Psoas muscle (tissue), 8 donors: ENCODE measurements around the gene SSH2. TPM values are rescaled to one million over a fixed set of nuclear protein-coding genes. Genes with fewer than 3 reads are reported as not detected.
"Not testable (repeated sequence)": the region's sequence is repeated elsewhere in the genome, so short reads cannot be mapped to it uniquely, and the experiment has no call there.

Experiments
- ATAC-seq, 4 donors: fragments of 200-7000 bp; cut with Tn5 transposase; one replicate each; pipeline ENCODE4 v1.9.1; 2020; ENCODE audit warnings: moderate library complexity in 3 of 4, mild to moderate bottlenecking in 2 of 4
- DNase-seq, 2 donors: peaks; one replicate each; pipeline ENCODE4 v3.0.0-alpha.2; 2020
- H3K27ac ChIP-seq: fragments of 200-600 bp; one replicate; pipeline ENCODE4 v1.8.0; 2022
- H3K27me3 ChIP-seq, 3 donors: fragments of 200-600 bp in 1 of 3; one replicate each; pipeline versions ENCODE4 v1.6.1 to v1.8.0; 2013 to 2022; ENCODE audit warnings: low read length in 2 of 3, mild to moderate bottlenecking in 2 of 3, moderate library complexity in 1 of 3; ENCODE audit not compliant: insufficient read depth in 3 of 3
- H3K36me3 ChIP-seq, 2 donors: fragments of 200-600 bp in 1 of 2; one replicate each; pipeline versions ENCODE4 v1.6.1 to v1.8.0; 2013 to 2022; ENCODE audit warnings: low read depth in 1 of 2, mild to moderate bottlenecking in 1 of 2, moderate library complexity in 1 of 2; ENCODE audit not compliant: insufficient read depth in 1 of 2
- H3K4me1 ChIP-seq: fragments of 200-600 bp; one replicate; pipeline ENCODE4 v1.8.0; 2022
- H3K4me3 ChIP-seq: fragments of 200-600 bp; one replicate; pipeline ENCODE4 v1.8.0; 2022; ENCODE audit warnings: mild to moderate bottlenecking
- H3K9me3 ChIP-seq: fragments of 200-600 bp; one replicate; pipeline ENCODE4 v1.8.0; 2022
- WGBS, 3 donors: extraction: QIAGEN DNeasy Blood & Tissue Kit; methylation state at CpG; one replicate each; pipeline versions ENCODE4 v1.1.6 to v1.1.7; 2013; 5-methylcytosine and 5-hydroxymethylcytosine counted together
- intact Hi-C, 2 donors: fragments of 100-400 bp; cut with DNase I; formaldehyde crosslinking; loops; one replicate each; pipeline versions ENCODE4 v1.11.0 to v1.14.2; 2022
- polyA plus RNA-seq, 3 donors: library from polyadenylated mRNA; stranded (reverse); fragments of 200-250 nt; gene quantifications; one replicate each; pipeline ENCODE4 v1.2.3, GENCODE V29; 2013
- total RNA-seq, 4 donors: library from RNA; stranded (reverse); fragmentation: NEBNext Ultra II Directional in 2 of 4; extraction: Animal tissue kit (Norgen Biotek cat#: 25700) in 2 of 4; gene quantifications; one replicate each; pipeline versions ENCODE4 v1.2.1 to v1.2.4, GENCODE V29; 2021 to 2023
- TF ChIP-seq, protein P1 (sequence below): fragments of 200-600 bp; IDR thresholded peaks from one replicate; pipeline ENCODE4 v1.8.0; 2022; ENCODE audit warnings: antibody characterized with exemption
- donor health status: healthy with polysubstance abuse.
- donor health status: DM: no; HTN: no; CAD: no; lungs with moderate emphysema.
- donor health status: Bipolar disorder and iron deficiency.
- donor health status: healthy.
- donor health status: DM: yes; HTN: yes; CAD: no.
- donor health status: DM: no; HTN: no; CAD: no.
- donor health status: DM: no; HTN: no; CAD: no.
- donor health status: DM: yes; HTN: yes; CAD: no.

Gene SSH2
- total and polyA plus RNA-seq, 7 donors: 28.0 to 168 (median 107) TPM

DNA sequence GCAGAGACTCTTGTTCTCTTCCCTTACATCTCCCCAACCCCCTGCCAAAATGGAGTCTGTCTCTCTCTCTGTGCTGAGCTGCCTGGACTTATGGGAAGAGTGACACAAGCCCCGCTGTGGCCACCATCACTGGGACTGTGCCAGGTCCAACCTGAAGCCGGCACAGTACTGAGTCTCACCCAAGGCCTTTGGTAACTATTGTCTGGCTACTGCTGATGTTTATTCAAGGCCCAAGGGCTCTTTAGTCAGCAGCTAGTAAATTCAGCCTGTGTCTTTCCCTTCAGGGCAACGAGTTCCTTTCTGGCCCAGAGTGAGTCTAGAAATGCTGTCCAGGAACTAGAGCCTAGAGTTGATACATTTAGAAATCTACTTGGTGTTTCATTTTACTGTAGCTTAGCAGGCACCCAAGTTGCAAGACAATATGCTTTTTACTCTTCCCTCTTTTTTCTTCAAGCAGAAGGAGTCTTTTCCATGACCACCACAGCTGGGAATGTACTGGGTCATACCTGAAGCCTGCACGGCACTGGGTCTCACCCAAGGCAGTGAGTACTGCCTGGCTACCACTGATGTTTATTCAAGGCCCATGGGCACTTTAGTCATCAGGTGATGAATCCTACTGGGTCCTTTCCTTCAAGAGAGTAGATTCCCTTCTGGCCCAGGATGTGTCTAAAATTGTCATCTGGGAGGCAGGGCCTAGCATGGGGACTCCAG lies 29.1 kb upstream of the SSH2 start:
- no peak for DNase-seq
- 76 to 80% (median 78%) methylated on average over 4 of the region's 4 CpGs for WGBS, 3 donors
- intact Hi-C loops: no loop called here

DNA sequence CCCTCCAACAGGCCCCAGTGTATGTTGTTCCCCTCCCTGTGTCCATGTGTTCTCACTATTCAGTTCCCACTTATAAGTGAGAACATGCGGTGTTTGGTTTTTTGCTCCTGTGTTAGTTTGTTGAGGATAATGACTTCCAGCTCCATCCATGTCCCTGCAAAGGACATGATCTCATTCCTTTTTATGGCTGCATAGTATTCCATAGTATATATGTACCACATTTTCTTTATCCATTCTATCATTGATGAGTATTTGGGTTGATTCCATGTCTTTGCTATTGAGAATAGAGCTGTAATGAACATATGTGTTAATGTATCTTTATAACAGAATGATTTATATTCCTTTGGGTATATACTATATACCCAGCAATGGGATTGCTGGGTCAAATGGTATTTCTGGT lies 27.5 kb upstream of the SSH2 start:
- H3K4me1 ChIP-seq, H3K27me3 ChIP-seq, H3K9me3 ChIP-seq, intact Hi-C loops, DNase-seq, H3K36me3 ChIP-seq, H3K4me3 ChIP-seq, ATAC-seq, H3K27ac ChIP-seq: not testable (repeated sequence)
- 96 to 100% (median 98%) methylated on average over 1 of the region's 1 CpG for WGBS, 3 donors

More for the DNA sequence above, 29.1 kb upstream of the SSH2 start:
- no peak for ATAC-seq
- TF ChIP-seq, protein P1, sequence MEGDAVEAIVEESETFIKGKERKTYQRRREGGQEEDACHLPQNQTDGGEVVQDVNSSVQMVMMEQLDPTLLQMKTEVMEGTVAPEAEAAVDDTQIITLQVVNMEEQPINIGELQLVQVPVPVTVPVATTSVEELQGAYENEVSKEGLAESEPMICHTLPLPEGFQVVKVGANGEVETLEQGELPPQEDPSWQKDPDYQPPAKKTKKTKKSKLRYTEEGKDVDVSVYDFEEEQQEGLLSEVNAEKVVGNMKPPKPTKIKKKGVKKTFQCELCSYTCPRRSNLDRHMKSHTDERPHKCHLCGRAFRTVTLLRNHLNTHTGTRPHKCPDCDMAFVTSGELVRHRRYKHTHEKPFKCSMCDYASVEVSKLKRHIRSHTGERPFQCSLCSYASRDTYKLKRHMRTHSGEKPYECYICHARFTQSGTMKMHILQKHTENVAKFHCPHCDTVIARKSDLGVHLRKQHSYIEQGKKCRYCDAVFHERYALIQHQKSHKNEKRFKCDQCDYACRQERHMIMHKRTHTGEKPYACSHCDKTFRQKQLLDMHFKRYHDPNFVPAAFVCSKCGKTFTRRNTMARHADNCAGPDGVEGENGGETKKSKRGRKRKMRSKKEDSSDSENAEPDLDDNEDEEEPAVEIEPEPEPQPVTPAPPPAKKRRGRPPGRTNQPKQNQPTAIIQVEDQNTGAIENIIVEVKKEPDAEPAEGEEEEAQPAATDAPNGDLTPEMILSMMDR: no peak
- Histone ChIP-seq H3K27ac (no peak overlapping the region), H3K27me3 (no peaks in the 10 kb centered on the region), H3K4me3 (no peak overlapping the region), H3K9me3 (no peaks in the 10 kb centered on the region), H3K36me3 (no peaks in the 10 kb centered on the region), H3K4me1 (no peaks in the 10 kb centered on the region)

DNA sequence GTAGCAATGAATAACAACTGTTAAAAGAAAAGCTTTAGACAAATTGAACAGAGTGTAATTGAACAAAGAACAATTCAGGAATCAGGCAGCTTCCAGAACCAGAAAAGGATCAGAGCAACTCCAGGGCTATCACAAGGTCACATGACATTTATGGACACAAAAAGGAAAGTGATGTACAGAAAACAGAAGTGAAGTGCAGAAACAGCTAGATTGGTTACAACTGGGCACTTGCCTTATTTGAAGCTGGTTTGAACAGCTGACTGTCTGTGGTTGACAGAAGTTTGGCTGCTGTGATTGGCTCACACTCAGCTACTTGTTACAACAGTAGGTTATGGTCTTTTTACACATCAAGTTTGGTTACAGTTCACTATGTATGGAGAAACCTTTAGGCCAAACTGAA lies 26.2 kb upstream of the SSH2 start:
- Histone ChIP-seq H3K4me1 (no peaks in the 10 kb centered on the region), H3K4me3 (no peak overlapping the region), H3K36me3 (no peaks in the 10 kb centered on the region), H3K27me3 (no peaks in the 10 kb centered on the region), H3K9me3 (no peaks in the 10 kb centered on the region), H3K27ac (no peak overlapping the region)
- ATAC-seq (no peak), DNase-seq (no peak)
- TF ChIP-seq, protein P1: no peak
- intact Hi-C loops: no loop called here

DNA sequence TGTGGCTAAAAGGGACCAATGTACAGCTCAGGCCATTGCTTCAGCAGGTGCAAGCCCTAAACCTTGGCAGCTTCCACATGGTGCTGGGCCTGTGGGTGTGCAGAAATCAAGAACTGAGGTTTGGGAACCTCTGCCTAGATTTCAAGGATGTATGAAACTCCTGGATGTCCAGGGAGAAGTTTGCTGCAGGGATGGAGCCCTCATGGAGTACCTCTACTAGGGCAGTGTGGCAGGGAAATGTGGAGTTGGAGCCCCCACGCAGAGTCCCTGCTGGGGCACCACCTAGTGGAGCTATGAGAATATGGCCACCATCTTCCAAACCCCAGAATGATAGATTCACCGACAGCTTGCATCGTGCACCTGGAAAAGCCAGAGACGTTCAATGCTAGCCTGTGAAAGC lies 24.4 kb upstream of the SSH2 start:
- H3K36me3 ChIP-seq: no peaks in the 10 kb centered on the region
- H3K9me3 ChIP-seq: no peaks in the 10 kb centered on the region
- whole genome bisulfite sequencing, 3 donors: 82 to 87% (median 87%) methylated on average over 4 of the region's 4 CpGs
- TF ChIP-seq, protein P1: no peak
- DNase-seq (no peak), ATAC-seq (no peak)
- H3K27me3 ChIP-seq: no peaks in the 10 kb centered on the region
- no peaks in the 10 kb centered on the region for H3K4me1 ChIP-seq
- no peak overlapping the region for H3K4me3 ChIP-seq
- intact Hi-C loops: no loop called here
- no peak overlapping the region for H3K27ac ChIP-seq

DNA sequence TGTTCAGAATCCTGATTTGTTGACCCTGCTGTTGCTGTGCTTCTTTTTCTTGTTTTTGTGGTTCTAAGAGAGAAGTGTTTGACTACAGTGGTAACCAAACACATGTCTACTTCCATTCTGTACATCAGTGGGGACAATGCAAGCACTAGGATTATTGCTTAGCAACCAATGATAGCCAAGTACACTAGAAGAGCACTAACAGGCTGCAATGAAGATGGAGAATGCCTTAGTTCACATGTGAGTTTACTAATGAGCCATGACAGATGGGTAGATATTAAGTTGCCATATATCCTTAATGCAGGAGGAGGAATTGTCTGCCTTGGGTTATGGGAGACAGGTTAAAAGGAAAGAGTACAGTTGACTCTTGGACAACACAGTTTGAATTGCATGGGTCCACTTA lies 19.7 kb upstream of the SSH2 start:
- intact Hi-C loops: no loop called here
- TF ChIP-seq, protein P1: no peak

More for the DNA sequence above, 19.7 kb upstream of the SSH2 start:
- no peaks in the 10 kb centered on the region for H3K36me3 ChIP-seq
- H3K27me3 ChIP-seq: no peaks in the 10 kb centered on the region
- ATAC-seq (no peak), DNase-seq (no peak)
- H3K9me3 ChIP-seq: no peaks in the 10 kb centered on the region
- H3K27ac ChIP-seq: no peak overlapping the region
- no peak overlapping the region for H3K4me3 ChIP-seq
- no peaks in the 10 kb centered on the region for H3K4me1 ChIP-seq
